ENCODE data around the gene GSTA5.
A peak's percentile ranks its signal among the peaks of the same experiment; 100 is the strongest.
"Not testable (repeated sequence)": the region's sequence is repeated elsewhere in the genome, so short reads cannot be mapped to it uniquely, and the experiment has no call there.

The GSTA5 gene

GRCh38 chr6:52834481-52834880, 6.1 kb downstream of the GSTA5 start:
- DNase-seq (ENCODE audit: low read depth): peak; percentile 84

- not testable (repeated sequence) for DNase-seq (ENCODE audit: low read depth)
These were observed 9.7 kb downstream of the GSTA5 start for GRCh38 chr6:52830869-52831268.

DNA sequence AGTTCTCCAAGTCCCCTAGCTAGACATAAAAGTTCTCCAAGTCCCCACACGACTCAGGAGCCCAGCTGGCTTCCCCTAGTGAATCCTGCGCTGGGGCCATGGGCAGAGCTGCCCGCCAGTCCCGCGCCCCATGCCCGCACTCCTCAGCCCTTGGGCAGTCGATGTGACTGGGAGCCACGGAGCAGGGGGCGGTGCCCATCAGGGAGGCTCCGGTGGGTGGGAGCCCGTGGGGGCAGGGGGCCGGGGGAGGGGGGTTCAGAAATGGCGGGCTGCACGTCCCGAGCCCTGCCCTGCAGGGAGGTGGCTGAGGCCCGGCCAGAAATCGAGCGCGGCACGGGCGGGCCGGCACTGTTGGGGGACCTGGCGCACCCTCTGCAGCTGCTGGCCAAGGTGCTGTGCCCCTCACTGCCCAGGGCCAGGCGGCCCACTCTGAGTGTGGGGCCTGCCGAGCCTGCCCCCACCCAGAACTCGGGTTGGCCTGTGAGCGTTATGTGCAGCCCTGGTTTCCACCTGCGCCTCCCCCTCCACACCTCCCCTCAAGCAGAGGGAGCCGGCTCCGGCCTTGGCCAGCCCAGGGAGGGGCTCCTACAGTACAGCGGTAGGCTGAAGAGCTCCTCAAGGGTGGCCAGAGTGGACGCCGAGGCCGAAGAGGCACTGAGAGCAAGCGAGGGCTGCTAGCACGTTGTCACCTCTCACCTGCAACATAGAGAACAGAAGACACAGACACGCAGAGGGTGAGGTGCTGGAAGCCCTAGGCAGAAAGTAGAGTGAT, 11.4 kb downstream of the GSTA5 start:
- DNase-seq (ENCODE audit: low read depth): no peak

- not testable (repeated sequence) for DNase-seq (ENCODE audit: low read depth)
These were observed 12.0 kb downstream of the GSTA5 start for GRCh38 chr6:52828621-52829020.

- DNase-seq (ENCODE audit: low read depth): not testable (repeated sequence)
These were observed 13.4 kb downstream of the GSTA5 start for GRCh38 chr6:52827073-52827783.

DNA sequence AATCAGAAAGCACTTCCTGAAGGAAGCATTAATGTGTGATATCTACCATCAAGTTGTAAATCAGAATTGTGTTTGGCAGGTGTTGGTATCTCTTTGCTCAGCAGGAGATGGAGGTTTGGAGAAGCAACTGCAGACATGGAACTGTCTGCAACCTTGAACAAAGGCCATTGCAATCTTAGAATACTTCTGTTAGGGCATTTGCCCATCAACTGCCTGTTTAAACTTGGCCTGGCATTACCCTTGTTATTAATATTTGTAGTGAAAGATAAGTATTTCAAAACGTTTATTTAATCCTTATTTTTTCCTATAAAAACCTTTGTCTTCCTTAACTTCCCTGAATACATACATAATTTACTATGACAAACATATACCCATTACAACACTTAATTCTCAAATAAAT, 14.1 kb downstream of the GSTA5 start:
- DNase-seq (ENCODE audit: low read depth): no peak

GRCh38 chr6:52825900-52826459, 14.6 kb downstream of the GSTA5 start:
- not testable (repeated sequence) for DNase-seq (ENCODE audit: low read depth)

- DNase-seq (ENCODE audit: low read depth): not testable (repeated sequence)
These were observed 15.3 kb downstream of the GSTA5 start for GRCh38 chr6:52825270-52825793.

GRCh38 chr6:52821842-52822241, 18.8 kb downstream of the GSTA5 start:
- DNase-seq (ENCODE audit: low read depth): no peak

DNA sequence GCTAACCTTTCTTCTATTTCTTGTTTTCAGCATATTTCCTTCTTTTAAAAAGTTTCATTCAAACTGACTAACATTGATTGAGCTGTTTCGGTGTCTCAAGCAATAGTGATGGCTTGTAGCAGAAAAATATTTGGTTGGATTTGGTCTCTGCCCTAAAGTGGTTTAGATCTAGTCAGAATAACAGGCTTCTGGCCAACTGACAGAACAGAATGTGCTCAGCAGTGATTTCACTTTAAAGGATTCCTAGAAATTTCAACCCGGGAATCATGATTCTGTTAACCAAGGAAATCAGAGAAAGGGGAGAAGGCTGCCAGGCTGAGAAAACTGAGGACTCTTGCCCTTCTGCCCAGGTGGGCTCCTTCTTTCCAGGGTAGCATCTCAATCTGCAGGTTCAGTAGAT, 20.4 kb downstream of the GSTA5 start:
- DNase-seq (ENCODE audit: low read depth): peak; percentile 66

- DNase-seq (ENCODE audit: low read depth): peak; percentile 15
These were observed 25.2 kb downstream of the GSTA5 start for GRCh38 chr6:52815167-52816092.

- DNase-seq (ENCODE audit: low read depth): not testable (repeated sequence)
These were observed 26.1 kb downstream of the GSTA5 start for GRCh38 chr6:52814545-52814944.

DNA sequence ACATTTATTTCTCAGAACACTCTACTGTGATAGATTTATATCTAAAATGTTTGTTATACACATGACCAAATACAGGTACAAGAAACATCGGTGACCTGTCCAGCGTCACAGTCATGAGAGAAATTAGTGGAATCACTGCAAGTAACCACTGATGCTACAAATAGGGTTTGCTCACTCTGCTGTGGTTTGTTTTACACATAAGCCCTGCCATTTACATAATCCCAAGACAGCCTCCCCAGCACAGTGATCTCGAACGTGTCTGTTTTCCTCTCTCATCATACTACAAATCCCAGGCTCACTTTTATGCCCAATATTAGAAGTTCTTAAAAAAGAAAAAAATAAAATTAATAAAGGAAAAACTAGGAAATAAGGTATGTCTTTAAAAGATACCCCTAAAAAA, 30.8 kb downstream of the GSTA5 start:
- DNase-seq (ENCODE audit: low read depth): not testable (repeated sequence)

DNA sequence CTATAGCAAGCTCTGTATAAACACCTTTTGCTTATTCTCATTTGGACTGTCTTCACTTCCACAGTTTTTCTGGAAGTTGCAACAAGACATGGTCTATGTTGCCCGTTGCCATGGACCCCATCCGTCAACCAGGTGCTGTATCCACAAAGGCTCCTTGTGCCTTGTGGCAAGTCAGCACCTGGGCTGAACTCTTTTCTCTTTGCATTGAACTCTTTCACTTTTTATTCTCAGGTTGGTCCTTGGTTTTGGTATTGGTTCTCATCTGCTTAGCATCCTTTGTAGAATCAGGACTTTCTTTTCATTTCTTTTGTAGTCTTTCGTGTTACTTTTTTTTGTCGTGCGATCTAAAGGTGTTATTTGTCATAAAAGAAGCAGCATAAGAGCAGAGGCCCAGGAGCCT, 32.0 kb downstream of the GSTA5 start:
- no peak for DNase-seq (ENCODE audit: low read depth)

- DNase-seq (ENCODE audit: low read depth): not testable (repeated sequence)
These were observed 36.9 kb downstream of the GSTA5 start, which contains the start of gene GSTA1 for GRCh38 chr6:52803668-52804255. GSTA1 (minus strand) TSS chr6:52803816; CDS start chr6:52799267, 4,549 bp downstream.

- DNase-seq (ENCODE audit: low read depth): no peak
These were observed 37.8 kb downstream of the GSTA5 start for GRCh38 chr6:52802806-52803205.

DNA sequence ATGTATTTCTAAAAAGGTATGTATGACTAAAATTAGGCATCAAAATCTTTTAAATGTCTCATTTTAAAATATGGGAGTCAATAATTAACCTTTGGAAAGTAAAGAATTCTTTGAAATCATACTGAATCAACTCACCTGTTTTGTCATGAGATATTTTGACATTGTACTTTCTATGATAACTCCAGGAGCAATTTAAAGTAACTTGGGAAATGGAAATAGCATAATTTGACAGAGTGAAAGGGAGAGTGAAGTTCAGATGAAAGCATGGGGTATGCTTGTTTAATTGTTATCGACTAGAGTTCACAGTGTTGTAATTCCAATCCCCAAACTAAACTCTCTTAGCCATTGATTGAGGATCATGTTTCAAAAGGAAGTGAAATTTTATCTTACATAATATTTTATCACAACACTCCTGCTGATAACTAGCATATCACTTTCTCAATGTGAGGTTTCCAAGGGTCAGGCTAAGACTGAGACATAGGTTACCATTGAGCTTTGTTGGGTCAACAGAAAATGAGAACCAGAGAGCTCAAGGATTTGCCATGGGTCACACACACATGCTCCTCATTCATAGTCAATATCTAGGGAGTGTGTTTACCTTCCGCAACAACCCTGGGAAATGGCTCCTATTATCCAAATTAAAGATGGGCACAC, 39.3 kb downstream of the GSTA5 start:
- no peak for DNase-seq (ENCODE audit: low read depth)

- peak; percentile 58 for DNase-seq (ENCODE audit: low read depth)
These were observed 41.3 kb downstream of the GSTA5 start for GRCh38 chr6:52799272-52799671.

GRCh38 chr6:52794366-52794765, 46.2 kb downstream of the GSTA5 start:
- not testable (repeated sequence) for DNase-seq (ENCODE audit: low read depth)

- no peak for DNase-seq (ENCODE audit: low read depth)
These were observed 49.8 kb downstream of the GSTA5 start for GRCh38 chr6:52790861-52791260.

- DNase-seq (ENCODE audit: low read depth): not testable (repeated sequence)
These were observed 51.0 kb downstream of the GSTA5 start for GRCh38 chr6:52789658-52790057.

All from stromal cell of bone marrow (primary cell).